Mesendoderm (in vitro differentiated cells): ENCODE measurements around the gene AMBP.

ENCODE experiments used
- DNase-seq: peaks from one replicate; pipeline ENCODE4 v3.0.0; 2013
- H2AK5ac ChIP-seq: 2 replicates; pipeline ENCODE4 v1.6.1; 2013; ENCODE audit warnings: low read length, inconsistent platforms
- H2BK120ac ChIP-seq: 2 replicates; pipeline ENCODE4 v1.6.1; 2013; ENCODE audit warnings: low read depth, mild to moderate bottlenecking, low read length, moderate library complexity, mixed read lengths
- H2BK15ac ChIP-seq: replicated peaks from 2 replicates; pipeline ENCODE4 v1.6.1; 2013; ENCODE audit warnings: low read depth, mild to moderate bottlenecking, moderate library complexity
- H2BK5ac ChIP-seq: 2 replicates; pipeline ENCODE4 v1.6.1; 2013; ENCODE audit warnings: low read length, inconsistent platforms
- H3K18ac ChIP-seq: 2 replicates; pipeline ENCODE4 v1.6.1; 2013; ENCODE audit warnings: mild to moderate bottlenecking, low read length, mixed read lengths
- H3K23ac ChIP-seq: one replicate; pipeline ENCODE4 v1.6.1; 2013; ENCODE audit warnings: low read length
- H3K27ac ChIP-seq: 2 replicates; pipeline ENCODE4 v1.5.1; 2013; ENCODE audit warnings: low read depth, mild to moderate bottlenecking, inconsistent platforms, low read length, moderate library complexity
- H3K27me3 ChIP-seq: 2 replicates; pipeline ENCODE4 v1.6.1; 2013; ENCODE audit warnings: low read length, control low read depth, mild to moderate bottlenecking, inconsistent platforms; ENCODE audit not compliant: insufficient read depth, poor library complexity
- H3K36me3 ChIP-seq: 2 replicates; pipeline ENCODE4 v1.6.1; 2013; ENCODE audit warnings: low read length, inconsistent platforms; ENCODE audit not compliant: control insufficient read depth, insufficient read depth
- H3K4ac ChIP-seq: one replicate; pipeline ENCODE4 v1.6.1; 2013; ENCODE audit warnings: low read depth, mild to moderate bottlenecking, low read length, moderate library complexity
- H3K4me1 ChIP-seq: 2 replicates; pipeline ENCODE4 v1.6.1; 2013; ENCODE audit warnings: low read depth, low read length, inconsistent platforms; ENCODE audit not compliant: control insufficient read depth
- H3K4me2 ChIP-seq: 2 replicates; pipeline ENCODE4 v1.6.1; 2013; ENCODE audit warnings: low read length
- H3K4me3 ChIP-seq: 2 replicates; pipeline ENCODE4 v1.5.1; 2013; ENCODE audit warnings: mild to moderate bottlenecking, low read length
- H3K56ac ChIP-seq: one replicate; pipeline ENCODE4 v1.6.1; 2013; ENCODE audit warnings: low read length
- H3K79me1 ChIP-seq: 2 replicates; pipeline ENCODE4 v1.6.1; 2013; ENCODE audit warnings: low read length, inconsistent platforms
- H3K79me2 ChIP-seq: 2 replicates; pipeline ENCODE4 v1.6.1; 2013; ENCODE audit warnings: mild to moderate bottlenecking, low read length; ENCODE audit not compliant: control insufficient read depth, insufficient read depth
- H3K9ac ChIP-seq: 2 replicates; pipeline ENCODE4 v1.6.1; 2013; ENCODE audit warnings: low read length, inconsistent platforms
- H4K5ac ChIP-seq: one replicate; pipeline ENCODE4 v1.6.1; 2013; ENCODE audit warnings: low read length
- H4K8ac ChIP-seq: one replicate; pipeline ENCODE4 v1.6.1; 2013; ENCODE audit warnings: low read depth, mild to moderate bottlenecking, control low read depth, low read length, moderate library complexity
- WGBS: extraction: QIAGEN DNeasy Blood & Tissue Kit; methylation state at CpG from one replicate; pipeline ENCODE4 v1.1.7; 2013; ENCODE audit warnings: low lambda C conversion rate, missing lambda C conversion rate; ENCODE audit not compliant: insufficient coverage; ENCODE audit errors: extremely low coverage; 5-methylcytosine and 5-hydroxymethylcytosine counted together

AMBP gene

DNA sequence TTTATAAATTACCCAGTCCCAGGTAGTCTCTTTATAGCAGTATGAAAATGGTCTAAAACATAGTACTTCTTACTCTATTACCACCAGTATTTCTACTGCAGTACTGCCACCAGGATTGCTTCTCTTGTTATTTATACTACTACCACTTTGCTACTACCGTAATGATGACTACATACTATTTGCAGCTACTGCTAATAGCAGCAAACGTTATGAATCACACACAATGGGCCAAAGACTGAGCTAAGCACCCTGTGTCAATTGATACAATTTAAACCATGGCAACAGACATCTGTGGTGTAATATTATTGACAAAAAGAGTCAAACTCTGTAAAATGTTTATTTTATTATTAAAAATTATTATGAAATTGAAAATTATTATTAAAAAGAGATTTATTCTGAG, 36.3 kb upstream of the AMBP start:
- Histone ChIP-seq H3K18ac (no peak overlapping the region), H3K4me3 (no peak overlapping the region), H2BK15ac (no peak overlapping the region), H3K36me3 (no peaks in the 10 kb centered on the region), H2BK5ac (no peak overlapping the region), H4K8ac (no peak overlapping the region), H2BK120ac (no peak overlapping the region), H3K4ac (no peak overlapping the region), H3K4me2 (no peak overlapping the region), H3K79me2 (no peaks in the 10 kb centered on the region), H3K4me1 (no peaks in the 10 kb centered on the region), H3K56ac (no peak overlapping the region), H4K5ac (no peak overlapping the region), H3K9ac (no peak overlapping the region), H2AK5ac (no peak overlapping the region), H3K27me3 (no peaks in the 10 kb centered on the region), H3K27ac (no peak overlapping the region), H3K79me1 (no peaks in the 10 kb centered on the region), H3K23ac (no peak overlapping the region)
- no peak for DNase-seq
- WGBS, result no CpG with 5 or more reads among the region's 2 CpGs

DNA sequence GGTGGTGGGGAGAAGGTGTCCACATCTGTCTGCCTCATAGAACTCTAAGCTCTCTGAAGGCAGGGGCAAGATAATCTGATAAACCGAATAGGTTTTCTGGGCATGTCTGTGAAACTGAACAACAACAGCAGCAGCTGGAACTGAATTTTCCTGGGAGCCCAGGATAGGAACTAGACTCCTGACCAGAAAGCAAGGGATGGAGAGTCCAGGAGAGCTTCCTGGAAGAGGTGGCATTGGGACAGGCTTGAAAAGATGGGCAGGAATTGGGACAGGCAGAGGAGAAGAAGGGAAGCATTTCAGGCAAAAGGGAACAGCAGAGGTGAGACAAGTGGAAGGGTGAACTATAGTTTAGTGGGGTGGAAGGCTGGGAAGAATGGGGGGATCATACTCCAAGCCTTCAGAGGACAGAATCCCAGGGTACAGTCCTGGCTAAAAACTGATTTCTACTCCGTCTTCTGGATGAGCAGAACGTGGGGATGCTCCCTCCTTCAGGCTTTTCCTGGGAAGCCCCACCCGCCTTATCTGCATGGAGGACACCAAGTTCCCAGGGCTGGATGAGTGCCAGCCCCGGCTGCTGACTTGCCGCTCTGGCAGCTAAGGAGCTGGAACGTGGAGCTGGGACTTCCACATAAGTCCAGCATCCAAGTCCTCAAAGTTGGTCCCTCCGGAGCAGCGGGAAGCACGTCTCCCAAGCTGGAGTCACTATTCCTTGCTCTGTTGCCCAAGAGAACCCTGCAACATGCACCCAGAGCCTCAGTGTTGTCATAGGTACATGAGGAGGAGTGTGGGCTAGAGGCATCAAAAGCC, 34.9 kb upstream of the AMBP start:
- Histone ChIP-seq H3K4me2 (no peak overlapping the region), H3K4me3 (no peak overlapping the region), H3K9ac (no peak overlapping the region), H3K23ac (no peak overlapping the region), H3K18ac (no peak overlapping the region), H3K27me3 (no peaks in the 10 kb centered on the region), H3K27ac (no peak overlapping the region), H4K5ac (no peak overlapping the region), H2BK5ac (no peak overlapping the region), H3K79me1 (no peaks in the 10 kb centered on the region), H3K4me1 (no peaks in the 10 kb centered on the region), H2AK5ac (no peak overlapping the region), H3K79me2 (no peaks in the 10 kb centered on the region), H2BK120ac (no peak overlapping the region), H3K56ac (no peak overlapping the region), H3K4ac (no peak overlapping the region), H2BK15ac (no peak overlapping the region), H3K36me3 (no peaks in the 10 kb centered on the region), H4K8ac (no peak overlapping the region)
- no CpG with 5 or more reads among the region's 10 CpGs for WGBS
- no peak for DNase-seq

DNA sequence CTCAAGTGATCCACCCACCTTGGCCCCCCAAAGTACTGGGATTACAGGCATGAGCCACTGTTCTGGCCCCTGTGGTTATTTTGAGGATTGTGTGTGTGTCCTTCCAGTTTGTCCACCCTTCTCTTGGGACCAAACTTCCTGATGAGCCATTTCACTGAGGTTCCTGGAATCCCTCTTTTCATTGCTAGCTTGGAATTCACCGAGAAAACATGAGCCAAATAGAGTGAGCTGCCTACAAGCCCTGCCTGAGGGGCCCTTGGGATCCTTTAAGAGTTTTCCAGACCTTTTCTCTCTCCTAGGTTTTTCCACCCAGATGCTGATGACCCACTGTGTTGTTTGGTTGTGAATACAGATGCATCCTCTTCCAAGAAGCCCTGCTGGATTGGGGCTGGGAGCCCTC, 34.2 kb upstream of the AMBP start:
- no peaks in the 10 kb centered on the region for H3K4me1 ChIP-seq
- H2BK120ac ChIP-seq, result no peak overlapping the region
- H4K5ac ChIP-seq, result no peak overlapping the region
- no peak overlapping the region for H3K4me3 ChIP-seq
- no peak overlapping the region for H3K4me2 ChIP-seq
- H2BK15ac ChIP-seq, result no peak overlapping the region
- H3K9ac ChIP-seq, result no peak overlapping the region
- H3K79me1 ChIP-seq, result no peaks in the 10 kb centered on the region
- no peak overlapping the region for H3K4ac ChIP-seq
- H2BK5ac ChIP-seq, result no peak overlapping the region
- no peaks in the 10 kb centered on the region for H3K36me3 ChIP-seq
- no peak overlapping the region for H3K18ac ChIP-seq
- no peak overlapping the region for H3K27ac ChIP-seq
- no CpG with 5 or more reads among the region's 1 CpG for WGBS
- no peak overlapping the region for H3K23ac ChIP-seq
- H4K8ac ChIP-seq, result no peak overlapping the region
- no peak overlapping the region for H2AK5ac ChIP-seq
- no peaks in the 10 kb centered on the region for H3K27me3 ChIP-seq
- DNase-seq, result no peak
- no peak overlapping the region for H3K56ac ChIP-seq
- H3K79me2 ChIP-seq, result no peaks in the 10 kb centered on the region

DNA sequence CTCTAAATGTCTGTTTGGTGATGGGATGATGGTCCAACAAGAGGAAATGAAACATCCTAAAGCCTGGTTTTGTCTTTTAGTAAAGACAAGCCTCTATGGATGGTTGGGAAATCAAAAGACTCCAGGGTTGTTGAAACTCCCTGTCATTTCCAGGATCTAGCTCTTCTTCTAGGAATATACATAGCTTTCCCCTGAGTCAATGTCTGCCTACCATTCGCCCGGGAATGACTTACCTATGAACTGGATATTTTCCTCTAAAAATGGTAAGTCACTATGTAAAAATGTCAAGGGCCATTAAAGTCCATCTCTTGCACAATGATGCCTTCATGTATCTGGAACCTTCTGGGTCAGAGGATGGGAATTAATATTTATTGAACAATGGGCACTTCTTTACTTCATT, 32.1 kb upstream of the AMBP start:
- no CpG with 5 or more reads among the region's 2 CpGs for WGBS
- no peak for DNase-seq
- H3K27me3 ChIP-seq, result no peaks in the 10 kb centered on the region
- H3K18ac ChIP-seq, result no peak overlapping the region
- no peaks in the 10 kb centered on the region for H3K79me2 ChIP-seq
- no peaks in the 10 kb centered on the region for H3K4me1 ChIP-seq
- no peak overlapping the region for H3K4ac ChIP-seq
- H3K4me2 ChIP-seq, result no peak overlapping the region
- no peak overlapping the region for H4K5ac ChIP-seq
- no peak overlapping the region for H3K4me3 ChIP-seq
- H3K79me1 ChIP-seq, result no peaks in the 10 kb centered on the region
- H3K9ac ChIP-seq, result no peak overlapping the region
- H2AK5ac ChIP-seq, result no peak overlapping the region
- no peak overlapping the region for H3K23ac ChIP-seq
- no peak overlapping the region for H3K27ac ChIP-seq
- no peak overlapping the region for H3K56ac ChIP-seq
- no peak overlapping the region for H2BK5ac ChIP-seq
- no peak overlapping the region for H2BK15ac ChIP-seq
- H4K8ac ChIP-seq, result no peak overlapping the region
- no peaks in the 10 kb centered on the region for H3K36me3 ChIP-seq
- no peak overlapping the region for H2BK120ac ChIP-seq

DNA sequence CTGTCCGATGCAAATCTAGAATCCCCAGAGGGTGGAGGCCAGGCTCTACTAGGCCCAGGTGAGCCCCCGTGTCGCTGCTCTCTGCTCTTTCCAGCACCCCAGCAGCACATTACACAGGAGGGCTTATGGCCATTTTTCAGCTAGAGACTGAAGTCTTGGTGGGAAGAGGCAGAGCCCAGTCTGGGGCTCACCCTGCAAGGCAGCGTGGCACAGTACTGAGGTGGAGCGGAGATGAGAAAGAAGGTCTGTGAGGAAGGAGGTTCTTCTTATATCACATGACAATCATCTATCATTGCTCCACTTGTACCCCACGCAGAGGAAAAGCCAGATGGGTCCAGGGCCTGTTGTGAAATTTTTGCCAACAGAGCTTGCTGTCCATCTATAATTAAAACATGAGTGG, 31.0 kb upstream of the AMBP start:
- no peaks in the 10 kb centered on the region for H3K79me2 ChIP-seq
- no peak overlapping the region for H3K4me3 ChIP-seq
- H3K27ac ChIP-seq, result no peak overlapping the region
- H3K56ac ChIP-seq, result no peak overlapping the region
- H3K4me1 ChIP-seq, result no peaks in the 10 kb centered on the region
- no peaks in the 10 kb centered on the region for H3K27me3 ChIP-seq
- H2AK5ac ChIP-seq, result no peak overlapping the region
- no peak overlapping the region for H3K9ac ChIP-seq
- no peak overlapping the region for H4K8ac ChIP-seq
- H3K4ac ChIP-seq, result no peak overlapping the region
- no peak overlapping the region for H3K23ac ChIP-seq
- H4K5ac ChIP-seq, result no peak overlapping the region
- H2BK120ac ChIP-seq, result no peak overlapping the region
- H3K79me1 ChIP-seq, result no peaks in the 10 kb centered on the region
- H2BK15ac ChIP-seq, result no peak overlapping the region
- no peak overlapping the region for H3K4me2 ChIP-seq
- H3K36me3 ChIP-seq, result no peaks in the 10 kb centered on the region
- no peak overlapping the region for H2BK5ac ChIP-seq
- no peak for DNase-seq
- H3K18ac ChIP-seq, result no peak overlapping the region
- WGBS, result no CpG with 5 or more reads among the region's 6 CpGs
